ENCODE results near the gene SPNS2.
"Not testable (repeated sequence)": the region's sequence is repeated elsewhere in the genome, so short reads cannot be mapped to it uniquely, and the experiment has no call there.

The SPNS2 gene

GRCh38 chr17:4576161-4576558 lies 77.5 kb downstream of the SPNS2 start:
- DNase-seq: no peak

- no peak for DNase-seq
These were observed 78.1 kb downstream of the SPNS2 start for GRCh38 chr17:4576729-4577322.

GRCh38 chr17:4577386-4577993 lies 78.8 kb downstream of the SPNS2 start:
- no peak for DNase-seq

- not testable (repeated sequence) for DNase-seq
These were observed 79.7 kb downstream of the SPNS2 start for GRCh38 chr17:4578349-4578748.

- no peak for DNase-seq
These were observed 81.0 kb downstream of the SPNS2 start for GRCh38 chr17:4579678-4580077.

GRCh38 chr17:4580291-4580690 lies 81.6 kb downstream of the SPNS2 start:
- no peak for DNase-seq

- DNase-seq: no peak
These were observed 83.4 kb downstream of the SPNS2 start for GRCh38 chr17:4582101-4582501.

- DNase-seq: no peak
These were observed 84.0 kb downstream of the SPNS2 start for GRCh38 chr17:4582691-4583090.

GRCh38 chr17:4583206-4583605 lies 84.5 kb downstream of the SPNS2 start:
- no peak for DNase-seq

GRCh38 chr17:4583782-4584100 lies 85.1 kb downstream of the SPNS2 start:
- DNase-seq: no peak

GRCh38 chr17:4584101-4584916 lies 85.6 kb downstream of the SPNS2 start, which contains the start of gene SMTNL2:
TSS of gene SMTNL2 (plus strand) at chr17:4584529. CDS start at chr17:4584606, 77 bp downstream.
- DNase-seq: no peak

- no peak for DNase-seq
These were observed 86.4 kb downstream of the SPNS2 start for GRCh38 chr17:4584917-4585637.

GRCh38 chr17:4585638-4585994 lies 86.9 kb downstream of the SPNS2 start:
- DNase-seq: no peak

GRCh38 chr17:4586043-4586442 lies 87.4 kb downstream of the SPNS2 start:
- no peak for DNase-seq

GRCh38 chr17:4587195-4587594 lies 88.5 kb downstream of the SPNS2 start:
- no peak for DNase-seq

- no peak for DNase-seq
These were observed 89.1 kb downstream of the SPNS2 start for GRCh38 chr17:4587803-4588202.

- no peak for DNase-seq
These were observed 89.7 kb downstream of the SPNS2 start for GRCh38 chr17:4588391-4588790.
